SKM-1 treated with dmso at 0.1 percent for 144 hours (cell line): ENCODE results near the gene MCF2L.

ENCODE experiments used
- DNase-seq: peaks from one replicate; lab custom pipeline; 2025; ENCODE audit not compliant: unreplicated experiment; lab: John Stamatoyannopoulos, UW

The MCF2L gene

DNA sequence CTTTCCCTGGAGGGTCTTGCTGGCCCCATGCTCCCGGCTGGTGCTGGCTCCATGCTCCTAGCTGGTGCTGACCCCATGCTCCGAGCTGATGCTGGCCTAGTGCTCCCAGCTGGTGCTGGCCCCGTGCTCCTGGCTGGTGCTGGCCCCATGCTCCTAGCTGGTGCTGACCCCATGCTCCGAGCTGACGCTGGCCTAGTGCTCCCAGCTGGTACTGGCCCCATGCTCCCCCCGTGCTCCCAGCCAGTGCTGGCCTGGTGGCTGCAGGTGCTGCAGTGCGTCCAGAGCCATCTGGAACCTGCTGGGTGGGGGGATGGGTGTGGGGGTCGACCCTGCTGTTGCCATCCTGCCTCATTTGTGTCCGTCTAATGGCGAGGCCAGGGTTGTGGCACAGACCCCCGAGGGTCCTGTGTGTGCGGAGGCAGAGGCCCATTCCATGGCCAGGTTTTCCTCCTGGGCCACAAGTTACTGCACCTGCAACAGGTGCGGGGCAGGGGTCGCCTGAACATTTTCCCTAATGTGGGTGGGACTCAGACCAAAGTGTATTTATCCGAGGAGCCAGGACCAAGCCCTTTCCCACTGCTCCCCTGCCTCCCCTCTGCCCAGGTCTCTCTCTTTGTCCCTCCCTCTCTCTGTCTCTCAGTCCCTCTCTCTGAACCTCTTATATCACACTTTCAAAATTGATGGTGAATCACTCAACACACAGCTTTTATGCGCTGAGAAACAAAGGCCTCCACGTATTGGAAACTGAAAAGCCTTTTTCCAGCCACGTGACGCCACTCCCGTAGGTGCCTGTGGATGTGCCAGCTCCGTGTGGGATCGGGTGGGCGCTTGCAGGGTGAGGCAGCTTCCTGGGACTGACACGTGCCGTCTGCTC, 45.1 kb downstream of the MCF2L start:
- DNase-seq: no peak

DNA sequence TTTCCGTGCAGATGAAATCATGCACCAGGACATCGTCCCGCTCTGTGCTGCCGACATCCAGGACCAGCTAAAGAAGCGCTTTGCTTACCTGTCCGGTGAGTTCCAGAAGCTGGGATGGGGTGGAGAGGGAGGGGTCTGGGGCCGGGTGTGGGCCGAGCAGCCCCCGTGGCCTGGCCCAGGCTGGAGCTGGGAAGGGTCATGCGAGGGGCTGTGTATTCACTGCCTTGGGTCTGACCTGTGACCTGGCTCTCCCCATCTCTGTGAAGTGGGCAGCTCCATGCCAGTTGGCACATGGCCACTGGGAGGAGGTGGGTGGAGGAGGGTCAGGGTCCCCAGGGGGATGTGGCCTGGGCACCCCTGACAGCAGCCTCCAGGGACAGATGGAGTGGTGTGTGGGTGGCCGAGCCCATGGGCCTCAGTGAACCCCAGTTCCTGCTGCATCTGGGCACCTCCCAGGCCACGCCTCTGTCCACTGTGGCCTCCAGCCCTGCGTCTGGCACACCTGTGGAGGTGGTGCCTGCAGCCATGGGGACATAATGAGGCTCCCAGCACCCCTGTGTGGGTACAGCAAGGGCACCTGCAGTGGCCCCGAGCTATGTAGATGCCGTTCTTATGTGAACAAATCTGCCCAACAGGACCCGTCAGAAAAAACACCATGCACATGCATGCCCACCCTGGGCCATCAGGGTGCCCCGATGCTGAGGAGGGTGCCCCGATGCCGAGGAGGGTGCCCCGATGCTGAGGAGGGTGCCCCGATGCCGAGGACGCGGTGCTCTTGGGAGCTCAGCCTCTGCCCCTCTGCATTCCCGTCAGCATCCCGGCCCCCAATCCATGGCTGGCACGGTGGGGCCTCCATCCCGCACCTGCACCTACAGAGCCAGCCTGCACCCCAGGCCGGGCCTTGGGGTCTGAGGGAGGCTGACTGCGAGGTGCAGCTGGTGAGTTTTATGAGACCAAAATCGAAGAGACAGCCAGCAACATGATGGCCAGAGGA, 46.0 kb downstream of the MCF2L start:
- no peak for DNase-seq

DNA sequence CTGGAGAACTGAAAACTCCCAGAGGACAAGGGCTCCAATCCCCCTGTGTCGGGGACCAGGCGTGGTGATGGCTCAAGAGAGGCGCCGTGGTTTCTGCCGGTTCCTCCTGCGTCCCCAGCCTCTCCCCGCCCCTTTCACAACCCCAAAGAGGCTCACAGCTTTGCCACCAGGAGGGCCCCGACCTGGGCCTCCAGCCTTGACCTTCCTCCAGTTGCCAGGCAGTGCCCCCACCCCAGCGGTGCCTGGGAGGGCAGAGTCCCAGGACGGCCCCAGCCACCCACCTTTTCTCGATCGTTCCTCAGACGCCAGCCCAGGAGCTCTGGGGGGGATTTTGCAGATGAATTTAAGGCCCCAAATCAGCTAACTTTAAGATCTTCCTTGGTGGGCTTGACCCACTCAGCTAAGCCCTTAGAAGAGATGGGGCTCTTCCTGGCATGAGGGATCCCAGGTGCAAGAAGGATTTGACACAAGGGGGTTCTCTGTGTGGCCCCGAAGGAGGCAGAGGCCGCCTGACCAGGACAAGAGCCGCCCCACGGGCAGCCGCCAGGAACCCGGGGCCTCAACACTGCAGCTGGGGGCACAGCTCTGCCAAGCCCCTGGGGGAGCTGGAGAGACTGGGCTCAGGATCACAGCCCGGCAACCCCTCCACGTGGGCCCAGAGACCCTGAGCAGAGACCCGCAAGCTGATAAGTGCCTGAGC, 47.0 kb downstream of the MCF2L start:
- DNase-seq: no peak

DNA sequence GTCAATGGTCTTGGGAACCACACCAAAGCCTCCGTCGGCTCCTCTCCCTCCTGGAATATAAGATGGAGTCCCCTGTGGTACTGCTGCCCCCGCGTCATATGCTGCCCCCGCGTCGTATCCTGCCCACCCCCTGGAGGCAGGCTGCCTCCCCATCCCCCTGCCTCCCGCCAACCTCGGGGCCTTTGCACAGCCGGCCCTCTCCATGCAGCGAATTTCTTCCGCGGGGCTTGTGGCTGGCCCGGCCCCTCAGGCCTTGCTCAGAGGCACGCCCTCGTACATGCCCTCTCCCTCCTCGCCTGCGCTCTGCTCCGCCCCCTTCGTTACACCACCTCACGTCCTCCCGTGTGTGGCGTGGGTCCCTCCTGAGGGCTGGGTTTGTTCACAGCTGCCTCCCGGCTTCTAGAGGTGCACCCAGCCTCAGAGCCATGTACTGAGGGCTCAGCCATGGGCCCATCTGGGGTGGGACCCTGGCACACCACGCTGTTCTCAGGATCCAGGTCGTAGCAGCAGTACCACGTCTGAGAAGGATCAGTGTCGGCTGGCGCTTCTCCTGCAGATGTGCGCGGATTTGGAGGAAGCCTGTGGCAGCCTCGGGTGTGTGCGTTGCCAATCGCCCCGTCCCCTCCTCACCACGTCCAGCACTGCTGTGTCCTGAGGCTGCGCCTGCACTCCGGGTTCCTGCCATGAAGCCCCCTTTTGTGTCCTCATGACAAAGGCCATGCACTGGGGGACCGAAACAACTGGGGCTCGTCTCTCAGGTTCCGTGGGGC, 47.7 kb downstream of the MCF2L start:
- no peak for DNase-seq

DNA sequence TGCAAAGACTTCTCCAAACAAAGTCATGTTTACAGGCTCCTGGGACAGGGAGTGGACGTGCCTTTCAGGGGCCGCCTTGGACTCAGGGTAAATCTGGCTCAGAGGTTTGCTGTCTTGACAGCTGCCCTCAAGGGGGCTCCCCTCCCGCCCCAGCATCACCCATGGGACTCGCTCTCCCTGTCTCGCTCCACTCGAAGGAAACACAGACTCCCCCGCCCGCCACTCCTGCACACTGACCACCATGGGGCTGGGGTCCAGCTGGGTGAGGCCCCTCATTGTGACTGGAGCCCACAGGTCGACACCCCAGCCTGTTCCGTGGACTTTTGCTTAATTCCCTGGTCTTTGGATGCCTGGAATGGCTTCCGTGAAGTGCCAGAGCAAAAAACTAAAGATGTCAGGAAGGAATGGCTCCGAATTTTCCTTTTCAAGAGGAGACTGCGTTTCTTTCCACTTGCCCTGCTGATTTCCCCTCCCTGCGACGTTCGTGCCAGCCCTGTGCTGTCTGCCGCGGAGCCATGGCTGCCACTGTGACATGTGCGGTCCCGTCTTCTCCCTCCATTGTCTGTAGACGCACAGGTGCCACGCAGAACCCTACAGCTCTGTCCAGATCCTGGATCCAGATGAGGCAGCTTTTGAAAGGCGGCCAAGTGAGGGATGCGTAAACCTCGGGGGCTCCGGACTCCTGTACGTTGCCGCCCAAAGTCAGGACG, 48.6 kb downstream of the MCF2L start:
- no peak for DNase-seq

DNA sequence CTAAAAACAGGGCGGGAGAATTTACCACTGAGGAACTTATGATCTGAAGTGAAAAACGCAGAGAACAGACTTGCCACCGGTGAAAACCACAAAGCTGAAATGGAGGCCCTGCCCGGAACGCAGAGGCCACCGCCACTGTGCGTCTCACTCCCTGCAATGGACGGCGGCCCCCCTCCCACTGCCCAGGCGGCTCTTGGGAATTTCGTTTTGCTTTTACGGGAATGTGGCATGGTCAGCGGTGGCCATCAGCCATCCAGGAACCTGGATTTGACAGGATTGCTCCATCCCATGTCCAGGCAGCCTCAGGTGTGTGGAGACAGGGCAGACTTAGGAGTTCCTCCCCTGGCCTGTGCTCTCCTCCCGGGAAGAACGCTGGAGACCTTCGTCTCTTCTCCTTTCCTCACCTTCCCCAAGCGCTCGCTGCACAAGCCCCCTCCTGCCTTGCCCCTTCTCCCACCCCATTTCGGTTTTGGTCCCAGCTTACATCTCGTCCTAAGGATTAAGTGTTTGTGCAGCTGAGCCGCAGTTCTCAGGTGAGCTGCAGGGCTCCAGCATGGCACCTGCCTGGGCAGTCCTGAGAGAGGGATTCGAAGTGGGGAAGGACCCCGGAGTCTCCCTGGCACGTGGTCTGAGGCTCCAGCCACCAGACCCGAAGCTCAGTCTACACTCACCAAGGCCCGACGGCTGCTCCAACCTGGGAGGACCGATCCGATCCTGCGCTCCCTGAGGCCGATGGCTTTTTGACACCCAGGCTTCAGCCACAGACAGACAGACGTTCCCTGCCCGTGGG, 49.9 kb downstream of the MCF2L start:
- DNase-seq: no peak

DNA sequence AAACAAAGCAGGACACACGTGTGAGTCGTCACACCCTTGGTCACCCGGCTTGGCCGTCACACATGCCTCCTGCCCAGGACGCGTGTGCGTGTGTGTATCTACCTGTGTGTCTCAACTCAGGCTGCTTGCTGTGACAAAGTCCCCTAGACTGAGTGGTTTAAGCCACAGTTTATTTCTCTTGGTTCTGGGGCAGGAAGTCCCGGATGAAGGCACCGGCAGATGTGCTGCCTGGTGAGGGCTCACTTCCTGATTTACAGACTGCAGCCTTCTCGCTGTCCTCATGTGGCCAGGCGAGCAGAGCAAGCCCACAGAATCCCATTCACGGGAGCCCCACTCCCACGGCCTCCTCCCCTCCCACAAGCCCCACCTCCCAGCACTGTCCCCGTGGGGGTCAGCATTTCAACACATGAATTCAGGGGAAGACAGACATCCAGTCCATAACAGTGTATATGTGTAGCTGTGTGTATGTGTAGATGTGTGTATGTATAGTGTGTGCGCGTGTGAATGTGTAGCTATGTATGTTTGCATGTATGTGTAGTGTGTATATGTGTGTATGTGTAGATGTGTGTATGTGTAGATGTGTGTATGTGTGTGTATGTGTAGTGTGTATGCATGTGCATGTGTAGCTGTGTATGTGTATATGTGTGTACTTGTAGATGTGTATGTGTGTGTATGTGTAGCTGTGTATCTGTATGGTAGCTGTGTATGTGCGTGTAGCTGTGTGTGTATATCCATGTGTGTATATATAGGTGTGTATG, 51.5 kb downstream of the MCF2L start:
- DNase-seq: no peak

DNA sequence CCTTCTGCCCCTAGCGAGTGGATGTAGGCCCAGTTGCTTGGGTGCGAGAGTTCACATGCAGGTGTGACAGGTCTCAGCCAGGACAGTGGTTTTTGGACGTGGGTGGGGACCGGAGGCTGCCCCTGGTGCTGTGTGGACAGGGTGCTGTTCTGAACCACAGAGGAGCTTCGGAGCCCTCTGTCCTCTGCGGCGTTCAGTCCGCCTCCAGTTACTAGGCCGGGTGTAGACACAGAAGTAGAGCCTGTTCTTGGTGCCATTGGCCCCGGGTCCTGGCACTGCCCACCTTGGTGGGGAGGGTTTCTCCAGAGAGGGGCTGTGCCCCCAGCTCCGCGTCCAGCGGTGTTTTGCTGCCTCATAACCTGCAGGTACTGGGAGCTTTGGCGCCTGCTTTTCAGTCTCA, 52.4 kb downstream of the MCF2L start:
- no peak for DNase-seq

DNA sequence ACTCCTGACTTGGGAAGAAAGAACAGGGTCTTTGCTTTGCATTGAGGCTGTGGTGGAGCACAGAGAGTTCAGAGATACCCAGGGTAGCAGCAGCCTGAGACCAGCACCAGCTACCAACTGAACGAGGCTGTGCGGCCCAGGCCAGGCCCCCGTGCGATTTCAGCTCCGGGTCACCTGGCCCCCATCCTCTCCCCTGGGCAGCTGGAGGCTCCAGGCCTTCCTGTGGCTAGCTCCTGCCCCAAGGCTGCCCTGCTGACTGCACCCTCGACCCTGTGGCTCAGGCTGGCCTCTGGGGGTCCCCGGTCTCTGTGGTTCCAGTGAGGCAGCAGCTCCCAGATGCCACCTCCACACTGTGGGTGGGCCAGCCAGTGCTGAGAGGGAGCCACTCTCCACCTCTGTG, 52.8 kb downstream of the MCF2L start:
- no peak for DNase-seq

DNA sequence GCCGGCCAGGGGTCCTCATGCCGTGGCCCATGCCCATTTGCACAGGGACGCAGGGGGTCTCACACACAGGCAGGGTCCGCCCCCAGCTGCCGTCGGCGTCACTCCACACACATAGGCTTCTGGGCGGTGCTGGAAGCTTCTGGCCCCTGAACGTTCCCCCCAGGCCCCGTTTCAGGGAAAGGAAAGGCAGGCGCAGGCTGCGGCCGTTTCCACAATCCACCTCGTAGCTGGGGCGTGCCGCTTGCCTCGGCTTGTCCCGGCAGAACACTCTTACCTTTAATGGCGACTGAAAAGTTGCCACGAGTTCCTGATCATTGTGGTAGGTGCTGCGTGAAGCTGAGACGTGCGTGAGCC, 53.4 kb downstream of the MCF2L start:
- DNase-seq: no peak

DNA sequence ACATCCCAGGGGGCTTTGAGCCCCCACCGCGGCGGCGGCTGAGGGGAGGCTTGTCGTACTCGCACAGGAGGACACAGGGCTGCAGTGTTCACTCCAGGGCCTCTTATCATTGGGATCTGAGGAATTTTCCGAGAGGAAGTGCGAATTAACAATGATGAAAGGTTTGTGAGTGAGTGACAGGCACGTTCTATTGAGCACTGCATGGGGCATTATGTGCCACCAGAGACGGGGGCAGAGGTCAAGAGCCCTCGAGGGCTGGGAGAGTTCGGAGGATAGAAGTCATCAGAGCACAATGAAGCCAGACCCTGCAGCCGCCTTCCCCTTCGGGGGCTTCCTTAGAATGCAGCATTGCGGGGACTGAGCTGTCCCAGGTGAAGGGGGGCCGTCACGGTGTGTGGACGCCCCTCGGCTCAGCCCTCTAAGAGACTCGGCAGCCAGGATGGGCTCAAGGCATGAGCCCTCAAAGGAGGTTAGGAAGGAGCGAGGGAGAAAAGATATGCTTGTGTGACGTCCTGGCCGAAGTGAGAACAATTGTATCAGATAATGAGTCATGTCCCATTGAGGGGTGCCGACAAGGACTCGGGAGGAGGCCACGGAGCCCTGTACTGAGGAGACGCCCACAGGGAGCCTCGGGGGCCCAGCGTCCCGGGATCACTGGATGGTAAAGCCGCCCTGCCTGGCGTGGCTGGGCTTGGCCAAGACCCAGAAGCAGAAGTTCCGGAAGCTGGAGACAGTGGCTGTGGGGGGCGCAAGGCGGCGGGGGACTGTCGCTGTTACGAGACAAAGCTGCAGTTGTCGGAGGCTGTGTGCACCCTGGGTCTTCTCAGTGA, 53.9 kb downstream of the MCF2L start:
- no peak for DNase-seq

DNA sequence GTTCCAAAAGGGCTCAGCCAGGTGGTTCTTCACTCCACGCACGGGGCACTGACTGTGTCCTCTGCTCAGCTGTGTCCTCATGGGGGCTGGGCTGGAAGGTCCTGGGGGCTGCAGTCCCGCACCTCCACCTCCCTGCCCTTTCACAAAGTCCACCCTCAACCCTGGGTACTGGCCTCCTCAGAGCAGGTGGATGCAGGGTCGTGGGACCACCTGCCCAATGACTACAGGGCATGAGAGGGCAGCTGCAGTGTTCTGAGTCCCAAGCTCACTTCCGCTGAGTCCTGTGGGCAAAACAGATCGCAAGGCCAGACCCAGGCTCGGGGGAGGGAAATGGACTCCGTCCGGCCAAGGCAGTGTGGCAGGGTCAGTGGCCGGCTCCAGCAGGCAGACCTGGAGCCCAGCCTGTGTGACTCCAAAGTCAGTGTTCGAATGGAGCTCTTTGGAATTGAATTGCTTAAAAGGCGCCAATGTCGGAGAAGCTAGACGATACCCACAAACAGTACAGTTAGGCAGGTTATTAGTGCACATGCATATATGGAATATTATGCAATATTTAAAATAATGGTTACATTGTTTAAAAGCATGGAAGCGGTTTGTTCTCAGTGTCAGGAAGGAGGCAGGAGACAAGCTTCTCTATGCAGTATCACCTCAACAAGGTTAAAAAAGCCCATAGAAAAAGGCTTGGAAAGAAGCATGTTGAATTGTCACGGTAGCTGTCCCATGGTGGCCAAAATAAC, 54.8 kb downstream of the MCF2L start:
- no peak for DNase-seq

DNA sequence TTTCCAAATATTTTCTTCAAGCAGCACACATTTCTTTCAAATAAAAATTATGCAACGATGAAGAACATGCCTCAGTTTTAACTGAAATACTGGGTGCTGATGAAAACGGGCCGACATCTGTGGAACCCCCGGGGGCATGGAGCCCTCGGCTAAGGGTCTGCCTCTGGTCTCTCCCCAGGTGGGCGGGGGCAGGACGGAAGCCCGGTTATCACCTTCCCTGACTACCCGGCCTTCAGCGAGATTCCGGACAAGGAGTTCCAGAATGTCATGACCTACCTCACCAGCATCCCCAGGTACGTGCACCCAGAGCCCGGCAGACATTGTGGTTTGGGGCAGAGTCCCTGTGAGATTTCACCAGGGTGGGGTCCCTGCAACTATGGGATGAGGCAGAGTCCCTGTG, 55.5 kb downstream of the MCF2L start:
- no peak for DNase-seq

DNA sequence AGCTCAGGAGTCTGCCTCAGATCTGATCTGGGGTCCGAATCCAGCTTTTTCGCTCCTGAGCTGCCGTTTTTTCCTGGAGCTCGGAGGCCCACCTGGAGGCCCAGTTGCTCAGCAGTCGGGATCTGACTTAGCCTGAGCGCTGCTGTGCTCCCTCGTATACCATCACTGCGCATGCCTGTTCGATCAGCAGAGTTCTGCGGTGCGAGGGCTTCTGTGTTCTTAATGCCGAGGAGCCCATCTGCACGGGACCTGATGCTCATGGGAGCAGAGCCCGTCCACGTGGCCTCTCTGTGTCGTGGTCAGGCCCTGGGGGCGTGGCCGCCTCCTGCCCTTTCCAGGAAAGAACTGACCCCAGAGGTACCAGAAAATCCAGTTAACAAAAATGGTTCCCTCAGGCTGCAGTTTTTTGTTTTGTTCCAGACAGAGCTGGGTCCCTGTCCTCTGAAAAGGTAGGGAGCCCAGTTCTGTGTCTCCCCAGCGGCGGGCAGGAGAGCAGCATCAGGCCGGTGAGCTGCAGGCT, 57.4 kb downstream of the MCF2L start:
- DNase-seq: no peak

DNA sequence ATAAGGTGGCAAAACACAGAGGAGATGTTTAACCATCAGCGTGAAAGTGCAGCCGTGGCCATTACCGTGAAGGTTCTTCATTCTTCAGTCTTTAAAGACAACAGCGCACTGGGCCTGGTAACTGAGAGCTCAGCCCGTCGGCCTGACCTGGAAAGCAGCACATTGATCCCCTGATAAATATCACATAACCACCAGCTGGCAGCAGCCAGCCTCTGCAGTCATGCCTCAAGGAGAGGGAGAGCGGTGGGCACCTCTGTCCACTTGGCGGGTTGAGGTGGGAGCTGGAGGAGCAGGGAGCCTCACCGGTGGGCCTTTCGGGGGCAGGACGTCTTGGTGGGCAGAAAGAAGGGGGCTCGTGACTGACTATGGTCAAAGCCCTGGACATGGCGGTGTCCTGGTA, 58.1 kb downstream of the MCF2L start:
- no peak for DNase-seq

DNA sequence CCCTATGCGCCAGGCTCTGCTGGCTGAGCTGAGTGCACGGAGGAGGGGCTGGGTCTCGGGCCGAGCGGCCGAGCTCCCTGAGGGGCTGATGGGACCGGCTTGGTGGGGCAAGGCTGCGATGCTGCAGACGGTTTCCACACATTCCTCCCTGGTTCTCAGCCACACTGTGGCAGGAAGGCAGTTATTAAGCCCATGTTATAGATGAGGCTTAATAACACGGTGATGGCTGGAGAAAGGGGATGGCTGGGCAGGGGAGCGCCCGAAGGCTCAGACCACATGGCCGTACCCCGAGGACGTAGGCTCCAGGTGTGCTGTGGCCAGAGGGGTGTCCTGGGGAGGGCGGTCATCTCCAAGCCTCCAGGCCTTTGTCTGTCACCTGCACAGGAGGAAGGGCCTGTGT, 58.6 kb downstream of the MCF2L start:
- no peak for DNase-seq
